ENCODE data around the gene WDSUB1. TPM values are rescaled to one million over a fixed set of nuclear protein-coding genes. Genes with fewer than 3 reads are reported as not detected.
A peak's percentile ranks its signal among the peaks of the same experiment; 100 is the strongest.

WDSUB1 gene
- total and polyA plus RNA-seq, 2 donors (not counting 3 experiments of a cell fraction or from before 2014, with no cell fraction given) = 4.0 to 4.8 TPM

DNA sequence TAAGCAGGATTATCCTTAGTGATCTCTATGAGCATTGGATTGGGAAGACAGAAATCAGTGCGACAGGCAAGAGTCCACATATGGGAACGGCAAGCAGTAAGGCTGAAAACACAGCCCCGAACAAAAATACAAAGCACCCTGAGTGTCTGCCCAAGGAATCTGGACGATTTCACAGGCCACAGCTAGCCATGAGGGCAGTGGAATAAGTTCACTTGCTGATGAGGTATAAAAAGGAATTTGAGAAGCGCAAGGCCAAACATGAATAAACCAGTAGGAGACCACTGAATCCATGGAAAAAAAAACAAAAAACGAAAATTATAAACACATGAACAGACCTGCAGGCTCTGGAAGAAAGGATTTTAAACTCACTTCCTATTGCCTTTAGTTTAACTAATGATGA, 24.3 kb downstream of the WDSUB1 start:
- Histone ChIP-seq H3K36me3 (ENCODE audit: control insufficient read depth in 2 of 2, extremely low read depth in 1 of 2, insufficient read depth in 2 of 2, low read length in 2 of 2) (no peaks in the 10 kb centered on the region), H3K4me1 (ENCODE audit: control insufficient read depth, extremely low read depth, insufficient read depth, low read length) (no peaks in the 10 kb centered on the region), H3K27ac (ENCODE audit: insufficient read depth, low read depth, low read length) (no peak overlapping the region), H3K9me3 (replicated peaks; ENCODE audit: control insufficient read depth, insufficient read depth, low read length) (no peaks in the 10 kb centered on the region), H3K27me3 (ENCODE audit: control insufficient read depth in 2 of 2, insufficient read depth in 2 of 2, low read length in 2 of 2) (no peaks in the 10 kb centered on the region), H3K9me1 (replicated peaks; ENCODE audit: control insufficient read depth, extremely low read depth, insufficient read depth, low read length) (no peaks in the 10 kb centered on the region), H3K4me2 (ENCODE audit: insufficient read depth, low read length) (no peak overlapping the region), H3K9ac (replicated peaks; ENCODE audit: extremely low read depth, insufficient read depth, low read length) (no peak overlapping the region), H2AFZ (ENCODE audit: low read depth, low read length) (no peak overlapping the region), H4K20me1 (replicated peaks; ENCODE audit: control insufficient read depth, extremely low read depth, insufficient read depth, low read length) (no peaks in the 10 kb centered on the region), H3K4me3 (replicated peaks in 1 of 3; ENCODE audit: insufficient read depth in 1 of 3, low read depth in 1 of 3, low read length in 3 of 3) (no peak overlapping the region), H3K79me2 (ENCODE audit: control insufficient read depth, insufficient read depth, low read length) (no peaks in the 10 kb centered on the region)
- ChIA-PET CTCF (interaction anchor here (0.9 to 1.8 kb wide), 2 partner anchors 12 to 13 kb away, joined by 3 to 8 read pairs; no protein-coding TSS in a partner anchor), POLR2A (no interaction called here)
- FAIRE-seq (no peak), DNase-seq (ENCODE audit: low read depth, low spot score) (no peak)
- dilution Hi-C loops (cut with MboI; ENCODE audit: extremely low pct_ligation_motif_present, low sequenced_read_pairs) (no loop called here), intact Hi-C loops (cut with micrococcal nuclease) (no loop called here)
- TF ChIP-seq, protein P1, sequence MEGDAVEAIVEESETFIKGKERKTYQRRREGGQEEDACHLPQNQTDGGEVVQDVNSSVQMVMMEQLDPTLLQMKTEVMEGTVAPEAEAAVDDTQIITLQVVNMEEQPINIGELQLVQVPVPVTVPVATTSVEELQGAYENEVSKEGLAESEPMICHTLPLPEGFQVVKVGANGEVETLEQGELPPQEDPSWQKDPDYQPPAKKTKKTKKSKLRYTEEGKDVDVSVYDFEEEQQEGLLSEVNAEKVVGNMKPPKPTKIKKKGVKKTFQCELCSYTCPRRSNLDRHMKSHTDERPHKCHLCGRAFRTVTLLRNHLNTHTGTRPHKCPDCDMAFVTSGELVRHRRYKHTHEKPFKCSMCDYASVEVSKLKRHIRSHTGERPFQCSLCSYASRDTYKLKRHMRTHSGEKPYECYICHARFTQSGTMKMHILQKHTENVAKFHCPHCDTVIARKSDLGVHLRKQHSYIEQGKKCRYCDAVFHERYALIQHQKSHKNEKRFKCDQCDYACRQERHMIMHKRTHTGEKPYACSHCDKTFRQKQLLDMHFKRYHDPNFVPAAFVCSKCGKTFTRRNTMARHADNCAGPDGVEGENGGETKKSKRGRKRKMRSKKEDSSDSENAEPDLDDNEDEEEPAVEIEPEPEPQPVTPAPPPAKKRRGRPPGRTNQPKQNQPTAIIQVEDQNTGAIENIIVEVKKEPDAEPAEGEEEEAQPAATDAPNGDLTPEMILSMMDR (IDR thresholded peaks at IDR 0.05; ENCODE audit: extremely low read depth in 1 of 2, insufficient read depth in 1 of 2, low read depth in 1 of 2, low read length in 2 of 2) = no peak
- TF ChIP-seq JUN (IDR thresholded peaks at IDR 0.05; ENCODE audit: borderline replicate concordance, insufficient read depth, insufficient read length, low read depth) (no peak), EZH2 (IDR thresholded peaks at IDR 0.05; ENCODE audit: borderline replicate concordance, low read depth, low read length, severe bottlenecking) (no peak), GATA2 (IDR thresholded peaks at IDR 0.05; ENCODE audit: insufficient read depth, insufficient read length, low read depth, low read length) (no peak)
- TF ChIP-seq, protein P2, sequence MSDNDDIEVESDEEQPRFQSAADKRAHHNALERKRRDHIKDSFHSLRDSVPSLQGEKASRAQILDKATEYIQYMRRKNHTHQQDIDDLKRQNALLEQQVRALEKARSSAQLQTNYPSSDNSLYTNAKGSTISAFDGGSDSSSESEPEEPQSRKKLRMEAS (IDR thresholded peaks at IDR 0.05; ENCODE audit: insufficient read depth, insufficient read length) = no peak
- no TSS peak for BruUV-seq (replicated peaks)

DNA sequence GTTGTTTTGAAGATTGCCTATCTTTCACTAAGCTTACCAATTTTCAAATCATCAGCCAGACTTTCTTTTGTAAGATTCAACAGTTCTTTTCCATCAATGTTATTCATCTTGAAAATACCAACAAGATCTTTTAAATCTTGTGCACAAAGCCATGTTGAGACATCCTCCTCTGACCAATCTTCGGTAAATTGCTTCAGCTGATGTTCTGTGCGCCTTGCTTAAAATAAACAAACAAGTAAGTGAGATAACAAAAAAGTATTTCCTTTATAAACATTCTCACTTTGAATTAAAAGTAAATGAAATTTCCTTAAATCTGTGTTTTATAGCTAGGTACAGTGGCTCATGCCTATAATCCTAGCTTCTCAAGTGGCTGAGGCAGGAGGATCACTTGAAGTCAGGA, 30.3 kb downstream of the WDSUB1 start:
- ChIA-PET POLR2A (no interaction called here), CTCF (interaction anchor here (0.8 to 0.9 kb wide), 3 partner anchors 21 to 666 kb away, joined by 3 read pairs; no protein-coding TSS in a partner anchor)
- H3K9me3 ChIP-seq (replicated peaks; ENCODE audit: control insufficient read depth, insufficient read depth, low read length) = no peaks in the 10 kb centered on the region
- no peak overlapping the region for H2AFZ ChIP-seq (ENCODE audit: low read depth, low read length)
- H3K4me3 ChIP-seq (replicated peaks in 1 of 3; ENCODE audit: insufficient read depth in 1 of 3, low read depth in 1 of 3, low read length in 3 of 3) = no peak overlapping the region
- H3K27me3 ChIP-seq (ENCODE audit: control insufficient read depth in 2 of 2, insufficient read depth in 2 of 2, low read length in 2 of 2) = no peaks in the 10 kb centered on the region
- no peak overlapping the region for H3K27ac ChIP-seq (ENCODE audit: insufficient read depth, low read depth, low read length)
- no peak overlapping the region for H3K4me2 ChIP-seq (ENCODE audit: insufficient read depth, low read length)
- no peaks in the 10 kb centered on the region for H3K36me3 ChIP-seq (ENCODE audit: control insufficient read depth in 2 of 2, extremely low read depth in 1 of 2, insufficient read depth in 2 of 2, low read length in 2 of 2)
- intact Hi-C loops (cut with micrococcal nuclease) = no loop called here
- no peaks in the 10 kb centered on the region for H3K9me1 ChIP-seq (replicated peaks; ENCODE audit: control insufficient read depth, extremely low read depth, insufficient read depth, low read length)
- H4K20me1 ChIP-seq (replicated peaks; ENCODE audit: control insufficient read depth, extremely low read depth, insufficient read depth, low read length) = no peaks in the 10 kb centered on the region
- H3K79me2 ChIP-seq (ENCODE audit: control insufficient read depth, insufficient read depth, low read length) = no peaks in the 10 kb centered on the region
- no peak for TF ChIP-seq EZH2 (IDR thresholded peaks at IDR 0.05; ENCODE audit: borderline replicate concordance, low read depth, low read length, severe bottlenecking)
- FAIRE-seq = peak; percentile 52
- H3K9ac ChIP-seq (replicated peaks; ENCODE audit: extremely low read depth, insufficient read depth, low read length) = no peak overlapping the region
- dilution Hi-C loops (cut with MboI; ENCODE audit: extremely low pct_ligation_motif_present, low sequenced_read_pairs) = no loop called here
- H3K4me1 ChIP-seq (ENCODE audit: control insufficient read depth, extremely low read depth, insufficient read depth, low read length) = peaks cover 4% of the 10 kb centered on the region
- DNase-seq (ENCODE audit: low read depth, low spot score) = peak; percentile 44
- BruUV-seq (replicated peaks) = no TSS peak
